B cell (primary cell): Measurements from ENCODE around the gene LILRA2. TPM values are rescaled to one million over a fixed set of nuclear protein-coding genes. Genes with fewer than 3 reads are reported as not detected.

Experiments used
- ATAC-seq: fragments of 200-7000 bp; cut with Tn5 transposase; one replicate; pipeline ENCODE4 v1.10.0; 2021; ENCODE audit warnings: low read depth, mild to moderate bottlenecking, moderate number of reproducible peaks, moderate library complexity
- CTCF ChIA-PET: fragments of 350-600 bp; sonication (Branson Sonifier 250); formaldehyde crosslinking; loops from one replicate; lab custom pipeline; 2021; ENCODE audit warnings: antibody characterized with exemption, inconsistent platforms; lab: Charles Lee
- POLR2A ChIA-PET: fragments of 350-600 bp; sonication (Branson Sonifier 250); formaldehyde crosslinking; loops from one replicate; lab custom pipeline; 2021; ENCODE audit warnings: antibody characterized with exemption; lab: Charles Lee
- DNase-seq: peaks from one replicate; pipeline ENCODE4 v3.0.0; 2013
- H2AFZ ChIP-seq: 2 replicates; pipeline ENCODE4 v1.6.1; 2012; ENCODE audit warnings: mild to moderate bottlenecking, low read depth, low read length; ENCODE audit not compliant: insufficient read depth, poor library complexity, severe bottlenecking
- H3K27ac ChIP-seq, 2 donors: 1 replicate in 1 of 2; 2 replicates in 1 of 2; pipeline ENCODE4 v1.5.1; 2012 to 2013; ENCODE audit warnings: low read length in 2 of 2, mild to moderate bottlenecking in 2 of 2, moderate library complexity in 1 of 2
- H3K27me3 ChIP-seq, 4 experiments: fragments of 200-600 bp in 1 of 4; sonication (generic) in 1 of 4; replicated peaks in 1 of 4; 1 replicate in 2 of 4; 2 replicates in 2 of 4; pipeline versions ENCODE4 v1.6.1 to v1.7.0; 2013 to 2016; ENCODE audit warnings: low read length in 3 of 4, mild to moderate bottlenecking in 2 of 4, mixed read lengths in 1 of 4, moderate library complexity in 1 of 4; ENCODE audit not compliant: insufficient read depth in 4 of 4, control insufficient read depth in 3 of 4; ENCODE audit errors: control extremely low read depth in 1 of 4
- H3K36me3 ChIP-seq, 2 experiments: replicated peaks in 1 of 2; 1 replicate in 1 of 2; 2 replicates in 1 of 2; pipeline versions ENCODE4 v1.6.1 to v1.7.1; 2013; ENCODE audit warnings: low read length in 1 of 2; ENCODE audit not compliant: insufficient read depth in 2 of 2, control insufficient read depth in 1 of 2; ENCODE audit errors: control extremely low read depth in 1 of 2, extremely low read depth in 1 of 2
- H3K4me1 ChIP-seq, 2 donors: fragments of 200-600 bp in 1 of 2; sonication (generic) in 1 of 2; 1 replicate in 1 of 2; 2 replicates in 1 of 2; pipeline versions ENCODE4 v1.5.1 to v1.6.1; 2013 to 2017; ENCODE audit warnings: low read length in 2 of 2; ENCODE audit not compliant: control insufficient read depth in 2 of 2, insufficient read depth in 2 of 2
- H3K4me2 ChIP-seq: replicated peaks from 2 replicates; pipeline ENCODE3; 2012; ENCODE audit warnings: mild to moderate bottlenecking, low read depth, low read length; ENCODE audit not compliant: poor library complexity, severe bottlenecking
- H3K4me3 ChIP-seq, 5 experiments: fragments of 200-600 bp in 1 of 5; sonication (generic) in 1 of 5; 1 replicate in 3 of 5; 2 replicates in 2 of 5; pipeline versions ENCODE4 v1.5.1 to v1.7.0; 2011 to 2016; ENCODE audit warnings: low read length in 4 of 5, mild to moderate bottlenecking in 4 of 5, low read depth in 2 of 5, control low read depth in 1 of 5, moderate library complexity in 1 of 5; ENCODE audit not compliant: insufficient read depth in 1 of 5; ENCODE audit errors: control extremely low read depth in 1 of 5, extremely low read depth in 1 of 5
- H3K79me2 ChIP-seq: fragments of 200-600 bp; sonication (generic); one replicate; pipeline ENCODE4 v1.6.0; 2016; ENCODE audit warnings: low read length; ENCODE audit not compliant: control insufficient read depth, insufficient read depth
- H3K9ac ChIP-seq: fragments of 200-600 bp; sonication (generic); 2 replicates; pipeline ENCODE4 v1.6.1; 2017; ENCODE audit warnings: mild to moderate bottlenecking, low read length, moderate library complexity
- H3K9me3 ChIP-seq, 3 donors: one replicate each; pipeline versions ENCODE4 v1.6.1 to v1.7.1; 2013; ENCODE audit warnings: low read length in 2 of 3; ENCODE audit not compliant: control insufficient read depth in 2 of 3, insufficient read depth in 1 of 3; ENCODE audit errors: control extremely low read depth in 1 of 3
- H4K20me1 ChIP-seq: 2 replicates; pipeline ENCODE4 v1.6.0; 2012; ENCODE audit warnings: mild to moderate bottlenecking, low read length; ENCODE audit not compliant: insufficient read depth, control insufficient read depth, poor library complexity, severe bottlenecking
- H3K27ac Mint-ChIP-seq: one replicate; pipeline ENCODE4 v1.8.0; 2021; ENCODE audit warnings: mixed read lengths
- H3K27me3 Mint-ChIP-seq: one replicate; pipeline ENCODE4 v1.8.0; 2021; ENCODE audit warnings: mixed read lengths
- H3K4me1 Mint-ChIP-seq: one replicate; pipeline ENCODE4 v1.8.0; 2021; ENCODE audit warnings: mixed read lengths
- H3K4me3 Mint-ChIP-seq: one replicate; pipeline ENCODE4 v1.8.0; 2021; ENCODE audit warnings: mixed read lengths
- H3K9me3 Mint-ChIP-seq: one replicate; pipeline ENCODE4 v1.8.0; 2022; ENCODE audit warnings: mixed read lengths; ENCODE audit not compliant: insufficient read depth
- CTCF ChIP-seq: fragments of 200-600 bp; IDR thresholded peaks from one replicate; pipeline ENCODE4 v1.8.0; 2022; ENCODE audit warnings: antibody characterized with exemption, mild to moderate bottlenecking
- EZH2 ChIP-seq: IDR thresholded peaks from 2 replicates; pipeline ENCODE4 v1.6.1; 2012; ENCODE audit warnings: borderline replicate concordance, low read depth, mild to moderate bottlenecking, moderate library complexity, low read length; ENCODE audit not compliant: insufficient read depth, poor library complexity, severe bottlenecking
- WGBS: methylation state at CpG from one replicate; pipeline ENCODE4 v1.1.5; 2013; ENCODE audit warnings: missing lambda C conversion rate; ENCODE audit not compliant: insufficient coverage; 5-methylcytosine and 5-hydroxymethylcytosine counted together
- intact Hi-C: fragments of 100-400 bp; cut with micrococcal nuclease; formaldehyde crosslinking; loops from one replicate; pipeline ENCODE4 v1.10.0; 2022
- polyA plus RNA-seq: library from polyadenylated mRNA; depleted of rRNA; stranded (reverse); fragments of >200 nt; gene quantifications from 2 replicates; pipeline ENCODE4 v1.2.3, GENCODE V29; 2012
- total RNA-seq, 2 donors: library from RNA; stranded (reverse); fragments of 120-200 nt in 1 of 2; gene quantifications; 1 replicate in 1 of 2; 2 replicates in 1 of 2; pipeline versions ENCODE4 v1.2.3 to v1.2.4, GENCODE V29; 2013 to 2022

The LILRA2 gene
- total and polyA plus RNA-seq, 2 donors (not counting 1 experiment from before 2014, with no cell fraction given), result 0.25 to 2.8 TPM

GRCh38 chr19:54608205-54608604 is 34.6 kb downstream of the LILRA2 start:
- Histone ChIP-seq H2AFZ (no peak overlapping the region), H4K20me1 (no peaks in the 10 kb centered on the region), H3K79me2 (no peaks in the 10 kb centered on the region), H3K4me1 (peaks cover 36 to 41% of the 10 kb centered on the region in 2 donors), H3K9me3 (peaks cover 0 to 4% (median 2%) of the 10 kb centered on the region in 3 donors), H3K4me3 (no peak overlapping the region), H3K9ac (no peak overlapping the region), H3K4me2 (no peak overlapping the region), H3K27me3 (no peaks in the 10 kb centered on the region), H3K27ac (no peak overlapping the region), H3K36me3 (no peaks in the 10 kb centered on the region)
- no peak overlapping the region for H3K27ac Mint-ChIP-seq
- no peak overlapping the region for H3K4me3 Mint-ChIP-seq
- ChIA-PET POLR2A (no interaction called here), CTCF (no interaction called here)
- H3K4me1 Mint-ChIP-seq, result peaks cover 44% of the 10 kb centered on the region
- ATAC-seq, result no peak
- intact Hi-C loops, result no loop called here
- H3K27me3 Mint-ChIP-seq, result no peaks in the 10 kb centered on the region
- TF ChIP-seq CTCF (no peak), EZH2 (no peak)
- 100% methylated on average over 3 of the region's 7 CpGs for WGBS
- peaks cover 4% of the 10 kb centered on the region for H3K9me3 Mint-ChIP-seq
- no peak for DNase-seq

GRCh38 chr19:54608792-54609191 is 35.2 kb downstream of the LILRA2 start:
- peaks cover 4% of the 10 kb centered on the region for H3K9me3 Mint-ChIP-seq
- Histone ChIP-seq H3K4me1 (peaks cover 36 to 41% of the 10 kb centered on the region in 2 donors), H3K27me3 (no peaks in the 10 kb centered on the region), H3K27ac (no peak overlapping the region), H2AFZ (no peak overlapping the region), H3K9me3 (peaks cover 0 to 4% (median 2%) of the 10 kb centered on the region in 3 donors), H3K79me2 (peaks cover 3% of the 10 kb centered on the region), H4K20me1 (no peaks in the 10 kb centered on the region), H3K36me3 (no peaks in the 10 kb centered on the region), H3K4me2 (no peak overlapping the region), H3K9ac (no peak overlapping the region), H3K4me3 (no peak overlapping the region)
- H3K27me3 Mint-ChIP-seq, result no peaks in the 10 kb centered on the region
- H3K4me3 Mint-ChIP-seq, result no peak overlapping the region
- WGBS, result 94% methylated on average over 15 of the region's 15 CpGs
- intact Hi-C loops, result no loop called here
- H3K4me1 Mint-ChIP-seq, result peaks cover 48% of the 10 kb centered on the region
- H3K27ac Mint-ChIP-seq, result no peak overlapping the region
- TF ChIP-seq EZH2, result no peak
- TF ChIP-seq CTCF, result no peak
- ATAC-seq (no peak), DNase-seq (no peak)
- ChIA-PET CTCF (interaction anchor here (0.8 to 1.7 kb wide), 2 partner anchors 11 to 128 kb away, joined by 3 to 7 read pairs; no protein-coding TSS in a partner anchor), POLR2A (no interaction called here)
